ENCODE measurements around the gene C1R.

The C1R gene

DNA sequence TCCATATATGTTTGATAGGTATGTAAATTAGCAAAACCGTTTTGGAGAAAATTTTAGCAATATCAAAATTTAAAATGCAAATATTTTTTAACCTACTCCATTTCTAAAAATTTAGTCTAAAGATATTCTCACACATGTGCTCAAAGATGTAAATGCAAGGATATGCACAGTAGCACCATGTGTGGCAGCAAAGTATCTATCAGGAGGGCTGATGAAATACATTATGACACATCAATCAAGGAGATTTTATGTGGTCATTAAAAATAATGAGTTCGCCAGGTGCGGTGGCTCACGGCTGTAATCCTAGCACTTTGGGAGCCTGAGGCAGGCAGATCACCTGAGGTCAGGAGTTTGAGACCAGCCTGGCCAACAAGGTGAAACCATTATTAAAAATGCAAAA lies 8.0 kb upstream of the C1R start:
- Histone ChIP-seq H3K4me1 (ENCODE audit: control insufficient read depth, insufficient read depth, low read length, poor library complexity, severe bottlenecking) (no peaks in the 10 kb centered on the region), H3K9me3 (ENCODE audit: control insufficient read depth, low read length) (no peaks in the 10 kb centered on the region), H3K27ac (ENCODE audit: insufficient read depth, low read length, poor library complexity, severe bottlenecking) (no peak overlapping the region), H3K27me3 (replicated peaks; ENCODE audit: control insufficient read depth, insufficient read depth, low read length, poor library complexity, severe bottlenecking) (no peaks in the 10 kb centered on the region), H3K4me3 (ENCODE audit: insufficient read depth, low read depth, low read length, poor library complexity, severe bottlenecking) (no peak overlapping the region), H3K36me3 (ENCODE audit: control insufficient read depth, insufficient read depth, low read length) (peaks cover 19% of the 10 kb centered on the region)
- DNase-seq, result no peak

DNA sequence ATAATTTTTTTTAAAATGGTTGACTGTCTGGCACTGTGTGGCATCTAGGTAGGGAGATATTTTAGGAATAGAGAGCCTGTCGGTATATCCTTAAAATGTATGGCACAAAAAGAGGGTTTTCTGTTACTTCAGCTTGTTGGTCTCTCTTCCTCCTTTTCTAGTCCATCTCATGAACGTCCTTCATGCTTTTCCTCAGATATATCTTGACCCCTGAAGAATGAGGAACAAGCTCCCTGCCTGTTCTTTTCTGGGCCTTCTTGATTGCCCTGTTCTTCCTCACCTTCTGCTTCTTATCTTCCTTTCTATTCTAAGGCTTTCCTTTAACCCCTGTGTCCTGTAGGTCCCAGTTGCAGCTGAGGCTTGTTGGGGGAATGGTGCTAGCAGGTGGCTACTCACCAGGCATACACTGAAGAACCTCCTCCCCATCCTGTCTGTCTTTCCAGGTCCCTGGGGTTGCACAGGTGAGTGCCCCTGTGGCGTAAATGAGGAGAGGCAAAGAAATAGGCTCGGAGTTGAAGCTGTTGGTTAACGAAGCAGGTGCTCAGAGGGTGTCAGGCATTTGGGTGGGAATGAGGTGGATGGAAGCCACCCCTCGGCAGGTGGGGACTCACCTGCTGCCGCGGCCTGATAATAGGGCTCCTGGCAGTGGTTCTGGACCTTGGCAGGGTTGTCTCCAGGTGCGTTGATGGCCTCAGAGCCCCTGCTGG lies 7.2 kb upstream of the C1R start:
- Histone ChIP-seq H3K27ac (ENCODE audit: insufficient read depth, low read length, poor library complexity, severe bottlenecking) (no peak overlapping the region), H3K36me3 (ENCODE audit: control insufficient read depth, insufficient read depth, low read length) (peaks cover 19% of the 10 kb centered on the region), H3K9me3 (ENCODE audit: control insufficient read depth, low read length) (no peaks in the 10 kb centered on the region), H3K4me3 (ENCODE audit: insufficient read depth, low read depth, low read length, poor library complexity, severe bottlenecking) (no peak overlapping the region), H3K4me1 (ENCODE audit: control insufficient read depth, insufficient read depth, low read length, poor library complexity, severe bottlenecking) (no peaks in the 10 kb centered on the region), H3K27me3 (replicated peaks; ENCODE audit: control insufficient read depth, insufficient read depth, low read length, poor library complexity, severe bottlenecking) (no peaks in the 10 kb centered on the region)
- no peak for DNase-seq

DNA sequence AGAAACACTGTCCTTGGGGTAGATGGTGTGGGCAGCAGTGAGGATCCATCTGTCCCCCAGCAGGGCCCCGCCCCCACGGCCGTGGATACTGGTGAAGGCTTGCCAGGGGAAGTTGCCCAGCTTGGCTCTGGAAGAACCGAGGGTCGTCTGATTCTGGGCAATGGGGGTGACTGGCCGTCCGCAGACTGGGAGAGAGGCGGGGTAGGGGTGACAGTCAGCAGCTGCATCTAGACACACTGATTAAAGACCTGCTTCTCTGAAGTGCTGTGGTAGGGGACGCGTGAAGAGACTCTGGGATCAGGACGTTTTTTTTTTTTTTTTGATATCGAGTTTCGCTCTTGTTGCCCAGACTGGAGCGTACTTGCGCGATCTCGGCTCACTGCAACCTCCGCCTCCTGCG lies 4.7 kb upstream of the C1R start:
- H3K4me1 ChIP-seq (ENCODE audit: control insufficient read depth, insufficient read depth, low read length, poor library complexity, severe bottlenecking), result peaks cover 4% of the 10 kb centered on the region
- H3K27ac ChIP-seq (ENCODE audit: insufficient read depth, low read length, poor library complexity, severe bottlenecking), result no peak overlapping the region
- DNase-seq, result no peak
- no peaks in the 10 kb centered on the region for H3K27me3 ChIP-seq (replicated peaks; ENCODE audit: control insufficient read depth, insufficient read depth, low read length, poor library complexity, severe bottlenecking)
- peaks cover 14% of the 10 kb centered on the region for H3K36me3 ChIP-seq (ENCODE audit: control insufficient read depth, insufficient read depth, low read length)
- H3K4me3 ChIP-seq (ENCODE audit: insufficient read depth, low read depth, low read length, poor library complexity, severe bottlenecking), result no peak overlapping the region
- H3K9me3 ChIP-seq (ENCODE audit: control insufficient read depth, low read length), result no peaks in the 10 kb centered on the region

DNA sequence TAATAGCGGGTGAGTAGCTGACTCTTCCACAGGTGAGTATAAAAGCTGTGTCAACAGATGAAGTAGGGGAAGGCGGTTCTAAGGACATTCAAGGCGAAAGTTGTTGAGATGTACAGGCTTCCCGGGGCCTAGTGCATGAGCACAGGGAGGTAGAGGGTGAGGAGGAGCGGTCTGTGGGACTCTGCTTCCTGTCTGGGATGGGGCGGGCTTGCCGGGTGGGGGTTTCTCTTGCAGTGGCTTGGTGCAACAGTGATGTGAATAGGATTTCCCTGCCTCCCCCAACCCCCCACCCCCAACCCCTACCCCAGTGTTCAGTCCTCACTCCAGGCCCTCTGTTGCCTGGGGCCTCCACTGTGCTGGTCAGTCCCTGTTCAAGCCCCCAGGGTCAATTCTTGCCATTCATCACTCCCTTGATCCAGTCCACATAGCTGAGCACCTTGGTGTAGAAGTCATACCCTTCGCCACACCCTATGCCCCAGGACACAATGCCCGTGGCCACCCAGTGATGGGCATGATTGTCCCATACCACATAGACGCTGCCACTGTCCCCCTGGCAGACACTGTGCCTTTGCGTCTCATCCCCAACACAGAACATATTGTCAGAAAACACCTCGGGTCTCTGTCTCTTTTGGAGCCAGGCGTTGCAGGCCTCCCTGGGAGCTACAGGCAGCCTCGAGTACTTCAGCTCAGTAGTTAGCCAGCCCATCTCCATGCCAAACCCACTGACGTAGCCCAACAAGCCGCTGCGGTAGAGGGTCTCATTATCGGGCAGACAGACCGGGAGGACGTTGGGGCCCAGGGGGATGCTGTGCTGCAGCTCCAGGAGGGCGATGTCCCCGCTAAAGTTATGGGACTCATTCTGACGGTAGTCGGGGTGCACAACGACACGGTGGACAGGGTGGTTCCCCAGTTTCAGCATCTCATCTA lies 4.0 kb upstream of the C1R start:
- no peaks in the 10 kb centered on the region for H3K9me3 ChIP-seq (ENCODE audit: control insufficient read depth, low read length)
- DNase-seq, result no peak
- H3K36me3 ChIP-seq (ENCODE audit: control insufficient read depth, insufficient read depth, low read length), result peaks cover 14% of the 10 kb centered on the region
- no peak overlapping the region for H3K4me3 ChIP-seq (ENCODE audit: insufficient read depth, low read depth, low read length, poor library complexity, severe bottlenecking)
- no peaks in the 10 kb centered on the region for H3K27me3 ChIP-seq (replicated peaks; ENCODE audit: control insufficient read depth, insufficient read depth, low read length, poor library complexity, severe bottlenecking)
- H3K27ac ChIP-seq (ENCODE audit: insufficient read depth, low read length, poor library complexity, severe bottlenecking), result no peak overlapping the region
- peaks cover 4% of the 10 kb centered on the region for H3K4me1 ChIP-seq (ENCODE audit: control insufficient read depth, insufficient read depth, low read length, poor library complexity, severe bottlenecking)

DNA sequence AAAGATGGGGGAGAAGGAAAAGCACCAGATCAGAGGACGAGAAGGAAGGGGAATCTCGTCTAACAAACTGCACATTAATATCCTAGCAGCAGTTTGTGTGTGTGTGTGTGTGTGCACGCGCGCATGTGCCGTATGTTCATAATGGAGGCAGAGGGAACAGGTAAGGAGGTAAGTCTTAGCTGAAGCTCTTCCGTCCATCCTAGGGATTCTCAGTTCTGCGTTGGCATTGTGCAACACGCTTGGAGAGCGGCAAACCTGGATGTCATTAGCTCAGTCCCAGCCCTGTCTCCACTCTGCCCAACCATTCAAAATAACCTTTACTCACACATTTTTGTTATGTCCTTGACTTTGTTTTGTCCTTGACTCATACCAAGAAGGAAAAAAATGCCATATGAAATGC lies 1.6 kb upstream of the C1R start:
- no peak overlapping the region for H3K27ac ChIP-seq (ENCODE audit: insufficient read depth, low read length, poor library complexity, severe bottlenecking)
- H3K9me3 ChIP-seq (ENCODE audit: control insufficient read depth, low read length), result no peaks in the 10 kb centered on the region
- H3K4me3 ChIP-seq (ENCODE audit: insufficient read depth, low read depth, low read length, poor library complexity, severe bottlenecking), result no peak overlapping the region
- peaks cover 5% of the 10 kb centered on the region for H3K36me3 ChIP-seq (ENCODE audit: control insufficient read depth, insufficient read depth, low read length)
- H3K4me1 ChIP-seq (ENCODE audit: control insufficient read depth, insufficient read depth, low read length, poor library complexity, severe bottlenecking), result peaks cover 4% of the 10 kb centered on the region
- no peaks in the 10 kb centered on the region for H3K27me3 ChIP-seq (replicated peaks; ENCODE audit: control insufficient read depth, insufficient read depth, low read length, poor library complexity, severe bottlenecking)
- DNase-seq, result no peak

DNA sequence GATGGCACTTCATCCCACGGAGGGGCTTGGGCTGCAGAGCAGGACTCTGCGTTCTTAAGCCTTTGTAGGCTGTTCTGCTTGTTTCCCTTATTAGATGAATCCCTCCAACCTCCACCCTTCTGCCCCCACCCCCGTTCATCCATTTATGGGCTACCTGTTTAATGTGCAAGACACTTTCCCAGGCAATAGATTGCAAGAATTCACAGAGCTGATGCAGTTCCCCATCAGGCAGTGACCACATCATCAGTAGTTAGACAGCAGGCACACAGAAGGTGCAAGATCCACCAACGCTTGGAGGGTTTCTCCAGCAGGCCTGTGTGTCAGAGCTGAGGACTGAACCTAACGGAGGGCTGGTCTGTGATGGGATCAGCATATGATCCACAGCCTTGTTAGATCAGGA lies 1.2 kb upstream of the C1R start:
- no peaks in the 10 kb centered on the region for H3K27me3 ChIP-seq (replicated peaks; ENCODE audit: control insufficient read depth, insufficient read depth, low read length, poor library complexity, severe bottlenecking)
- H3K4me3 ChIP-seq (ENCODE audit: insufficient read depth, low read depth, low read length, poor library complexity, severe bottlenecking), result no peak overlapping the region
- no peak overlapping the region for H3K27ac ChIP-seq (ENCODE audit: insufficient read depth, low read length, poor library complexity, severe bottlenecking)
- peaks cover 4% of the 10 kb centered on the region for H3K36me3 ChIP-seq (ENCODE audit: control insufficient read depth, insufficient read depth, low read length)
- no peaks in the 10 kb centered on the region for H3K9me3 ChIP-seq (ENCODE audit: control insufficient read depth, low read length)
- peaks cover 4% of the 10 kb centered on the region for H3K4me1 ChIP-seq (ENCODE audit: control insufficient read depth, insufficient read depth, low read length, poor library complexity, severe bottlenecking)
- no peak for DNase-seq

DNA sequence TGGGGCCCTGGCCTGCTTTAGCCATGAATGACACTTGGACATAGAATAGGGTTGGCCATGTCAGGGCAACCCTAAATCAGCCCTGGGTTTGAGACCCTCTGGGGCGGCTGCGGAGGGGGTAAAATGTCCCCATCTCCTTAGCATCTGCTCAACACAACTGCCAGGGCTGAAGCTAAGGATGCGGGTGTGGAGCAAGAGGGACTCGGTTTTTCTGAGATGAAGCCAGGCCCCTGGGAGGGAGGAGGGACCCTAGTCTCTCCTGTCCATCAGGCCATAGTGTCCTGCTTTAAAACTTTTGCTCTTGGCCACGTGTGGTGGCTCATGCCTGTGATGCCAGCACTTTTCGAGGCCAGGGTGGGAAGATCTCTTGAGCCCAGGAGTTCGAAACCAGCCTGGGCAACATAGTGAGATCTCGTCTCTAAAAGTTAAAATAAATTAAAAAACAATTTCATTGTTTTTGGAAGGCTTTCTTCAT lies 778 bp upstream of the C1R start:
- Histone ChIP-seq H3K4me3 (ENCODE audit: insufficient read depth, low read depth, low read length, poor library complexity, severe bottlenecking) (no peak overlapping the region), H3K9me3 (ENCODE audit: control insufficient read depth, low read length) (no peaks in the 10 kb centered on the region), H3K27ac (ENCODE audit: insufficient read depth, low read length, poor library complexity, severe bottlenecking) (no peak overlapping the region), H3K27me3 (replicated peaks; ENCODE audit: control insufficient read depth, insufficient read depth, low read length, poor library complexity, severe bottlenecking) (no peaks in the 10 kb centered on the region), H3K4me1 (ENCODE audit: control insufficient read depth, insufficient read depth, low read length, poor library complexity, severe bottlenecking) (peaks cover 4% of the 10 kb centered on the region), H3K36me3 (ENCODE audit: control insufficient read depth, insufficient read depth, low read length) (no peaks in the 10 kb centered on the region)
- no peak for DNase-seq

DNA sequence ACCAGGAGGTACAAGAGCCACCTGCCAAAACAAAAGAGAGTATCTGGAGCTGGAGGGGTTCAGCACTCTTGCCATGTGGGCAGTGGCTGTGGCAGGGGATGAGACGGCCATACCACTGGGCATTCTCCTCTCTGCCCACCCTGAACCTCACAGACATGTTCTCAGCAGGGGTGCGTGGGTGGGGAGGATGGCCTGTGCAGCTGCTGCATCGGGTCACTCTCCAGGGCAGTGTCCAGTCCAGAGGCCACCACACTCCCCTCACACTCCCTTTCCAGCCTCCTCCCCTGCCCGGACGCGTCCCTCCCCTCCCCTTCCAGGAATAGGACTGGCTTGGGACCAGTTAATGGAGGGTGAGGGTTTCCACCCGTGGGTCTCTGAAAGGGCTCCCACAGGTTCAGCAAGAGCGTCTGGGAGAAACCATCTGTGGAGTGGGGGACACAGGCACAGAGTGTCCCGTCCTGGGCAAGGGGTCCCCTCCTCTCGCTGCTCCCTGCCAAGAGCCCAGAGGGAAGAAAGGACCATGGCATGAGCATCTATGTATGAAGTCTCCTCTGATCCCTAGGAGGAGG lies 501 bp downstream of the C1R start:
- H3K4me3 ChIP-seq (ENCODE audit: insufficient read depth, low read depth, low read length, poor library complexity, severe bottlenecking), result no peak overlapping the region
- DNase-seq, result no peak
- H3K27ac ChIP-seq (ENCODE audit: insufficient read depth, low read length, poor library complexity, severe bottlenecking), result no peak overlapping the region
- H3K4me1 ChIP-seq (ENCODE audit: control insufficient read depth, insufficient read depth, low read length, poor library complexity, severe bottlenecking), result peaks cover 4% of the 10 kb centered on the region
- no peaks in the 10 kb centered on the region for H3K36me3 ChIP-seq (ENCODE audit: control insufficient read depth, insufficient read depth, low read length)
- no peaks in the 10 kb centered on the region for H3K9me3 ChIP-seq (ENCODE audit: control insufficient read depth, low read length)
- H3K27me3 ChIP-seq (replicated peaks; ENCODE audit: control insufficient read depth, insufficient read depth, low read length, poor library complexity, severe bottlenecking), result no peaks in the 10 kb centered on the region

DNA sequence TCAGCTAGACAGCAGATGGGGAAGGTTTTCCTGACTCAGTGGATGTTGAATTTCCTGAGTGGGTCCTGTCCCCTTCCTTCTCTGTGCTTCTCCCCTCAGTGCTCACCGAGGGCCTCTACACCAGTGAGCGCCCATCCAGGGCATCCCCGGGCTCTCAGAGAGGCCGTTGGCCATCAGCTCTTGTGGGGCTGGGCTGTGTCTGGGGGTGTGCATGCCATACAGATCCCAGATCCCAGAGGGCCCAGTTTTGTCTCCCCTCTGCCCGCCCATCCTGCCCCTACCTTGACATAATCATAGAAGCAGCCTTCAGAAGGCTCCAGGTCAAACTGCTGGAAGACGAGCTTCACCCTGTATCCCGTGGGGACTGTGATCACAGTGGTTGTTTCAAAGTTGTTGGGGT lies 1.1 kb downstream of the C1R start:
- Histone ChIP-seq H3K36me3 (ENCODE audit: control insufficient read depth, insufficient read depth, low read length) (no peaks in the 10 kb centered on the region), H3K4me3 (ENCODE audit: insufficient read depth, low read depth, low read length, poor library complexity, severe bottlenecking) (no peak overlapping the region), H3K27me3 (replicated peaks; ENCODE audit: control insufficient read depth, insufficient read depth, low read length, poor library complexity, severe bottlenecking) (no peaks in the 10 kb centered on the region), H3K9me3 (ENCODE audit: control insufficient read depth, low read length) (no peaks in the 10 kb centered on the region), H3K4me1 (ENCODE audit: control insufficient read depth, insufficient read depth, low read length, poor library complexity, severe bottlenecking) (peaks cover 4% of the 10 kb centered on the region), H3K27ac (ENCODE audit: insufficient read depth, low read length, poor library complexity, severe bottlenecking) (no peak overlapping the region)
- no peak for DNase-seq

Measured in effector memory CD4-positive, alpha-beta T cell (primary cell).